GM12873 (cell line): Measurements from ENCODE around the gene HAO2.

Source experiments
- TF ChIP-seq, protein P1 (sequence below): IDR thresholded peaks from 2 replicates; pipeline ENCODE4 v1.5.1; 2012; ENCODE audit warnings: low read depth, mild to moderate bottlenecking, moderate library complexity, low read length, control low read depth; ENCODE audit not compliant: insufficient read depth; ENCODE audit errors: missing control alignments

Gene HAO2

DNA sequence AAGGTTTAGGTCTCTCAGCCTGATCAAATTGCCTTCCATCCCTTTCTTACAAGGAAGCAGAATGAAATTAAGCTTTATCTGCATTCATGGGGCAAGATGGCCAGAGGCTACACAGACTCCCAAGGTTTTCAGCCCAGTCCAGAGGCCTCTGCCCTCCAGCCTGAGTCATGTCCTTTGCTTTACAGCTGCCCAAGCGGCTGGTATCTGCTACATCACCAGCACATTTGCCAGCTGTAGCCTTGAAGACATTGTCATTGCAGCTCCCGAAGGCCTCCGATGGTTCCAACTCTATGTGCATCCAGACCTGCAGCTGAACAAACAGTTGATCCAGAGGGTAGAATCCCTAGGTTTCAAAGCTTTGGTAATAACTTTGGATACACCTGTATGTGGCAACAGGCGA is 16.0 kb downstream of the HAO2 start:
- TF ChIP-seq, protein P1, sequence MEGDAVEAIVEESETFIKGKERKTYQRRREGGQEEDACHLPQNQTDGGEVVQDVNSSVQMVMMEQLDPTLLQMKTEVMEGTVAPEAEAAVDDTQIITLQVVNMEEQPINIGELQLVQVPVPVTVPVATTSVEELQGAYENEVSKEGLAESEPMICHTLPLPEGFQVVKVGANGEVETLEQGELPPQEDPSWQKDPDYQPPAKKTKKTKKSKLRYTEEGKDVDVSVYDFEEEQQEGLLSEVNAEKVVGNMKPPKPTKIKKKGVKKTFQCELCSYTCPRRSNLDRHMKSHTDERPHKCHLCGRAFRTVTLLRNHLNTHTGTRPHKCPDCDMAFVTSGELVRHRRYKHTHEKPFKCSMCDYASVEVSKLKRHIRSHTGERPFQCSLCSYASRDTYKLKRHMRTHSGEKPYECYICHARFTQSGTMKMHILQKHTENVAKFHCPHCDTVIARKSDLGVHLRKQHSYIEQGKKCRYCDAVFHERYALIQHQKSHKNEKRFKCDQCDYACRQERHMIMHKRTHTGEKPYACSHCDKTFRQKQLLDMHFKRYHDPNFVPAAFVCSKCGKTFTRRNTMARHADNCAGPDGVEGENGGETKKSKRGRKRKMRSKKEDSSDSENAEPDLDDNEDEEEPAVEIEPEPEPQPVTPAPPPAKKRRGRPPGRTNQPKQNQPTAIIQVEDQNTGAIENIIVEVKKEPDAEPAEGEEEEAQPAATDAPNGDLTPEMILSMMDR = no peak

DNA sequence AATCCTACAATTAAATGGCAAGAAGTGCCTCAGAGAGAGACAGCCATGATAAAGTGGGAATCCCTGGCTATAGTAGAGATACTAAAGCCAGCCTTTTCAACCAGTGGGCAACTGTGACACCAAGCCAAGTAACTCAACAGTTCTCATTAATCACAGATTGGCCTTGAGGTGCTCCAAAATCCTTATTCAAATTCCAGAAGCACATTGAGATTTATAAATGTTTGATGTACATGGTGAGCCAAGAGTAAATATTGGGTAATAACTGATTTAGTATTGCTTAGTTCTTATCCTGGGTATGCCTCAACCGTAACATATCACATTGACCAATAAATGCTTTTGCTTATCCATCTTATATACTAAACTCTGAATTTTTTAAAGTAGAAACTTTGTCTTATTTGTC is 17.1 kb downstream of the HAO2 start:
- TF ChIP-seq, protein P1 = no peak

DNA sequence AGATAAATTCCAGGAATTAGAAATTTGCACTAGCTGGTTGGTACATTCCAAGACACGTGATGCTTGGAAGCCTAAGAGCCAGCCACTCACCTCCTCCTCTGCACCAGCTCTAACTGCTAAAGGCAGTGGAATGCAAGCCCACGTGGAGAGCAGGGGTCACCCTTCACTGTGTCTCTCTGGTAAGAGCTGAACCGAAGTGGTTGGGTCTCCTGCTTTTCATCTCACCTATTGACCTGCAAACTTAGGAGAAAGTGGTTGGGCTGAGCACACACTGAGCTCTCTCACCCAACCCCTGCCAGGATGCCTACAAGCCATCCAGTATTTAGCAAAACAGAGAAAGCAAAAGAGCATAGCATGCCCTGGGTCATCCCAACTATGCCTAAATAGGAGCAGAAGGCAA is 19.3 kb downstream of the HAO2 start:
- TF ChIP-seq, protein P1 = no peak

DNA sequence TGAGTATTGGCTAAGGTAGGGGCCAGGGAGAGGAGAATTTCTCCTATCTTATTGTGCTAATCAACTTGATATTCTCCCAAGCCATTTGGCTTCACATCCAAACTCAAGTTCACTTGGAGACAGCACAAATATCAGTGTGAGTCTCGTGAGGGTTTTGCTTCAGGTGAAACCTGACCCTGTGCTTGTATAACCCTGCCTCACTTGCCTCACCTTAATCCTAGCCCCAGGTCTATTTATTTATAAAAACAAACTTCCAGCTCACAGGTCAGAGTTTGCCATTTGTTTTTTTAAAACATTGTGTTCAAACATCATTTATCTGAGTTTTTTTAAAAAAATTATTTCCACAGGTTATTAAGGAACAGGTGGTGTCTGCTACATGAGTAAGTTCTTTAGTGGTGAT is 19.9 kb downstream of the HAO2 start:
- TF ChIP-seq, protein P1 = no peak

DNA sequence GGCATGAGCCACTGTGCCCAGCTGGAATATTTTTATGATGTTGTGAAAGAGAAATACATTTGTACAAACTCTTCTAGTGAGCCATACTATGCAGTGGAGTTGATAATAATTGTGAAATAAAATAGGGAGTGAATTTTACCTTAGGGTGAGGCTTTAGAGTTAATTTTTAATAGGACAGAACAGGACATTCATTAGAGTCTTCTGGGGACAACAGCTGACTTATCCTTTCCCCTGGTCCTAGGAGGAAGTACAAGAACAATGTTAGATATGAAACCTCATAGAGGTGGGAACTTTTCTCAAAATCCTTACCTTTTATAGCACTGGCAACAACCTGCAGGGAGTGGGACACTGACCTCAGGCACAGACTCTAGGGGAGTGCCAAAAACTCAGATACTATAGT is 21.9 kb downstream of the HAO2 start:
- TF ChIP-seq, protein P1 = no peak

DNA sequence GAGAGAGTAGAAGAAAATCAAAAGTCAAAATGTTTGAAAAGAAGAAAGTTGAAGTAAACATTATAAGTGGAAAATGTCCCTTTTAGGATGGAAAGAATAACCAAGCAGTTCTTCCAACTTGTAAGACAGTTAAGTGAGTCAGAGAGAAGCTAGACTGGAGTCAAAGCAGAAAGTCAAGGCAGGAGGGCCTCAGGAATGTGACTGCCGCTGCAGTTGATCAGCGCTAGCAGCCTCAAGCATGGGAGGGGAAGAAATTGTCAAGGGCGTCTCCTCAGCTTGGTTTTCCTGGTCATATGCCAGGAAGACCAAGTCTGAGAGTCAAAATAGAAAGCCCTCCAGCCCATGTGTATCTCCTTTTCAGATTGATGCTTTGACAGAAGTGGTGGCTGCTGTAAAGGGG is 23.2 kb downstream of the HAO2 start:
- TF ChIP-seq, protein P1 = no peak

DNA sequence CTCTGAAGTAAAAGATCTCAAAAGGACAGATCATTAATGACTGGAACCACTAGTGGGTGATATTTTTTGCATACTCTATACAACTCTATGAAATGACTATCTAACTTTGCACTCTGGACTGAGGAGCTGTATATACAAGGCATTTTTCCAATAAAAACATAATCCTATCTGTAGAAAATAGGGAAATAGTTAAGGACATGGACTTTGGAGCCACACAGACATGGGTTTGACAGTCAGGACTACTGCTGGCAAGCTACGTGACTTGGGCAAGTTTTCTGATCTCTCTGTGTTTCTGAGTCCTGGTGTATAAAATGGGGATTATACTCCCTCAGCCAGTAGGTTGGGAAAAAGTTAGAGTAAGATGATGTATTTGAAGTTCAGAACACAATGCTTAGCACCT is 25.5 kb downstream of the HAO2 start:
- TF ChIP-seq, protein P1 = no peak
